Heart left ventricle (tissue), 13 donors: ENCODE data around the gene FAM163A.
"Not testable (repeated sequence)": the region's sequence is repeated elsewhere in the genome, so short reads cannot be mapped to it uniquely, and the experiment has no call there.

Experiments used
- POLR2A ChIP-seq, 2 donors: fragments of 450-650 bp; IDR thresholded peaks; one replicate each; pipeline ENCODE4 v1.6.1; 2017; ENCODE audit warnings: antibody characterized with exemption in 2 of 2, mild to moderate bottlenecking in 2 of 2, moderate library complexity in 2 of 2
- TF ChIP-seq, protein P1 (sequence below), 12 donors: fragments of 200-600 bp; sonication (generic) in 4 of 12; IDR thresholded peaks; one replicate each; pipeline versions ENCODE4 v1.5.0 to v1.8.0; 2018 to 2022; ENCODE audit warnings: antibody characterized with exemption in 12 of 12, mild to moderate bottlenecking in 5 of 12
- donor health status: ischemic (EF 13 %, LVEDD 7.1; RV severe dilation, severe dysfunction).
- donor health status: DM: no; HTN: yes; CAD: no.
- donor health status: DM: no; HTN: no; CAD: no.
- donor health status: ischemic (EF 25% LVEDD 6.9; RV normal size, moderate dysfunction).
- donor health status: ischemic (EF 25% LVEDD 5.7; RV mildly dilated, moderate dysfunction).
- donor health status: ischemic (EF 35%, LVEDD 5.7; RV mildly dilated, moderate dysfunction).
- donor health status: nonischemic (EF 11% LVEDD 7.7; RV severe dilation, severe dysfunction).
- donor health status: DM: yes; HTN: yes; CAD: no.
- donor health status: PGD.
- donor health status: ischemic (EF 29% LVEDD 5.4; RV normal size, mild dysfunction).
- donor health status: nonischemic (EF 23%, LVEDD 6.1; RV moderate dilation, normal function).

DNA sequence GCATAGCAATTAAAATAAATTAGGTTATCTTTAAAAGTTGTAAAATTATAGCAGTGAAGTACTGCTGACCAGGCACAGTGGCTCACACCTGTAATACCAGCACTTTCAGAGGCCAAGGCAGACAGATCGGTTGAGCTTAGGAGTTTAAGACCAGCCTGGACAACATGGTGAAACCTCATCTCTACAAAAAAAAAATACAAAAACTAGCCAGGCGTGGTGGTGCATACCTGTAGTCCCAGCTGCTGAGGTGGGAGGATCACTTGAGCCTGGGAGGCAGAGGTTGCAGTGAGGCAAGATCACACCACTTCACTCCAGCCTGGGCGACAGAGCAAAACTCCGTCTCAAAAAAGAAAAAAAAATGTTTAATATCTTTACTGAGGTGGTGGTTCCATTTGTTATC lies 112.7 kb downstream of the FAM163A start:
- TF ChIP-seq, protein P1, sequence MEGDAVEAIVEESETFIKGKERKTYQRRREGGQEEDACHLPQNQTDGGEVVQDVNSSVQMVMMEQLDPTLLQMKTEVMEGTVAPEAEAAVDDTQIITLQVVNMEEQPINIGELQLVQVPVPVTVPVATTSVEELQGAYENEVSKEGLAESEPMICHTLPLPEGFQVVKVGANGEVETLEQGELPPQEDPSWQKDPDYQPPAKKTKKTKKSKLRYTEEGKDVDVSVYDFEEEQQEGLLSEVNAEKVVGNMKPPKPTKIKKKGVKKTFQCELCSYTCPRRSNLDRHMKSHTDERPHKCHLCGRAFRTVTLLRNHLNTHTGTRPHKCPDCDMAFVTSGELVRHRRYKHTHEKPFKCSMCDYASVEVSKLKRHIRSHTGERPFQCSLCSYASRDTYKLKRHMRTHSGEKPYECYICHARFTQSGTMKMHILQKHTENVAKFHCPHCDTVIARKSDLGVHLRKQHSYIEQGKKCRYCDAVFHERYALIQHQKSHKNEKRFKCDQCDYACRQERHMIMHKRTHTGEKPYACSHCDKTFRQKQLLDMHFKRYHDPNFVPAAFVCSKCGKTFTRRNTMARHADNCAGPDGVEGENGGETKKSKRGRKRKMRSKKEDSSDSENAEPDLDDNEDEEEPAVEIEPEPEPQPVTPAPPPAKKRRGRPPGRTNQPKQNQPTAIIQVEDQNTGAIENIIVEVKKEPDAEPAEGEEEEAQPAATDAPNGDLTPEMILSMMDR (IDR thresholded peaks at IDR 0.05): not testable (repeated sequence)
- TF ChIP-seq POLR2A (IDR thresholded peaks at IDR 0.05): not testable (repeated sequence)
